K562 (cell line): ENCODE results near the gene TRIO. TPM values are rescaled to one million over a fixed set of nuclear protein-coding genes. Genes with fewer than 3 reads are reported as not detected.

ENCODE experiments used
- ATAC-seq: fragments of 200-7000 bp; cut with Tn5 transposase; 3 replicates; pipeline ENCODE4 v1.9.1; 2020; ENCODE audit warnings: moderate library complexity
- BruUV-seq: library from RNA; stranded (reverse); fragments of 400-500 nt; replicated peaks from 2 replicates; lab custom pipeline; 2021; lab: Mats Ljungman, UMichigan
- CTCF ChIA-PET: fragments of 300-600 bp; formaldehyde crosslinking; extraction: SDS; loops from one replicate; lab custom pipeline; 2021; ENCODE audit warnings: low intra/inter-chr PET ratio; lab: Yijun Ruan, JAX
- POLR2A ChIA-PET: fragments of 300-600, 350-650 bp; sonication (Branson Sonifier 250); formaldehyde crosslinking; extraction: SDS; loops from one replicate; lab custom pipeline; 2021; ENCODE audit warnings: antibody characterized with exemption, inconsistent platforms; lab: Yijun Ruan, JAX
- DNase-seq, 4 experiments: peaks; one replicate each; pipeline versions ENCODE4 v3.0.0 to v3.0.0-alpha.2; 2011 to 2018; ENCODE audit warnings: low spot score in 3 of 4, mixed read lengths in 3 of 4; ENCODE audit errors: extremely low read depth in 1 of 4
- FAIRE-seq: peaks from 2 replicates; lab custom pipeline; 2011; peaks lifted over from hg19 to GRCh38; lab: Jason Lieb, UNC
- H2AFZ ChIP-seq: 2 replicates; pipeline ENCODE4 v1.6.0; 2011; ENCODE audit warnings: low read depth, low read length, control low read depth, inconsistent platforms
- H3K27ac ChIP-seq: fragments of 200-600 bp; 3 replicates; pipeline ENCODE4 v1.8.0; 2011; ENCODE audit warnings: low read depth, mild to moderate bottlenecking, control low read depth, inconsistent platforms, low read length, moderate library complexity, mixed read lengths; ENCODE audit errors: extremely low read depth
- H3K27me3 ChIP-seq, 2 experiments: fragments of 300-600 bp in 1 of 2; 2 replicates in 1 of 2; 3 replicates in 1 of 2; pipeline versions ENCODE4 v1.6.0 to v1.8.0; 2011; ENCODE audit warnings: inconsistent platforms in 2 of 2, low read length in 2 of 2, mild to moderate bottlenecking in 1 of 2, mixed read lengths in 1 of 2, moderate library complexity in 1 of 2; ENCODE audit not compliant: control insufficient read depth in 2 of 2, insufficient read depth in 2 of 2
- H3K36me3 ChIP-seq: fragments of 300-600 bp; 3 replicates; pipeline ENCODE4 v1.8.0; 2011; ENCODE audit warnings: mild to moderate bottlenecking, low read length, inconsistent platforms; ENCODE audit not compliant: control insufficient read depth, insufficient read depth
- H3K4me1 ChIP-seq, 2 experiments: fragments of 200-600 bp in 1 of 2; replicated peaks in 1 of 2; 2 replicates in 1 of 2; 3 replicates in 1 of 2; pipeline versions ENCODE4 v1.5.1 to v1.8.0; 2011; ENCODE audit warnings: inconsistent platforms in 2 of 2, low read length in 2 of 2, mild to moderate bottlenecking in 1 of 2, mixed read lengths in 1 of 2, moderate library complexity in 1 of 2; ENCODE audit not compliant: control insufficient read depth in 2 of 2, insufficient read depth in 2 of 2
- H3K4me2 ChIP-seq: 2 replicates; pipeline ENCODE4 v1.6.1; 2011; ENCODE audit warnings: low read length, control low read depth, inconsistent platforms, mixed read lengths; ENCODE audit not compliant: insufficient read depth
- H3K4me3 ChIP-seq: fragments of 200-600 bp; sonication (generic), shearing (Covaris generic); 2 replicates; pipeline ENCODE4 v1.5.1; 2016; ENCODE audit warnings: control low read depth, inconsistent platforms
- H3K79me2 ChIP-seq: fragments of 200-600 bp; 3 replicates; pipeline ENCODE4 v1.8.0; 2011; ENCODE audit warnings: low read length, inconsistent platforms; ENCODE audit not compliant: control insufficient read depth, insufficient read depth
- H3K9ac ChIP-seq, 2 experiments: 2 replicates each; pipeline versions ENCODE4 v1.6.0 to v1.6.1; 2011; ENCODE audit warnings: low read depth in 2 of 2, low read length in 2 of 2, control low read depth in 1 of 2, inconsistent platforms in 1 of 2, mild to moderate bottlenecking in 1 of 2, mixed read lengths in 1 of 2; ENCODE audit not compliant: insufficient read depth in 1 of 2
- H3K9me1 ChIP-seq: one replicate; pipeline ENCODE4 v1.6.0; 2011; ENCODE audit warnings: inconsistent platforms, mild to moderate bottlenecking, low read length, moderate library complexity; ENCODE audit not compliant: control insufficient read depth, insufficient read depth
- H3K9me3 ChIP-seq: replicated peaks from 2 replicates; pipeline ENCODE4 v1.5.1; 2011; ENCODE audit warnings: low read depth, low read length, inconsistent platforms; ENCODE audit not compliant: control insufficient read depth, insufficient read depth
- H4K20me1 ChIP-seq: replicated peaks from 2 replicates; pipeline ENCODE4 v1.6.1; 2011; ENCODE audit warnings: low read length, inconsistent platforms, mixed read lengths; ENCODE audit not compliant: control insufficient read depth, insufficient read depth
- BRF1 ChIP-seq: IDR thresholded peaks from 3 replicates; pipeline ENCODE4 v1.6.1; 2011; ENCODE audit warnings: borderline replicate concordance, mild to moderate bottlenecking; ENCODE audit not compliant: insufficient read length; ENCODE audit errors: extremely low read depth
- CC2D1A ChIP-seq: fragments of 450-650 bp; IDR thresholded peaks from 2 replicates; pipeline ENCODE4 v1.6.1; 2017; ENCODE audit warnings: mild to moderate bottlenecking
- CHD2 ChIP-seq: IDR thresholded peaks from 2 replicates; pipeline ENCODE4 v1.6.1; 2011; ENCODE audit warnings: low read depth, low read length
- KLF10 ChIP-seq: fragments of 250-450 bp; sonication (Bioruptor Pico); IDR thresholded peaks from 2 replicates; pipeline ENCODE4 v1.6.1; 2021; ENCODE audit warnings: matching md5 sums
- NR1H2 ChIP-seq: sonication (generic); formaldehyde crosslinking; IDR thresholded peaks from 2 replicates; pipeline ENCODE4 v1.4.0; 2020; ENCODE audit warnings: mild to moderate bottlenecking, missing genetic modification reagents
- SMARCB1 ChIP-seq: IDR thresholded peaks from 2 replicates; pipeline ENCODE4 v1.6.1; 2011; ENCODE audit warnings: improper control_type of control experiment, low read depth; ENCODE audit not compliant: insufficient read length
- TGIF2 ChIP-seq: sonication (generic); formaldehyde crosslinking; IDR thresholded peaks from 2 replicates; pipeline ENCODE4 v1.8.1; 2022; ENCODE audit warnings: mild to moderate bottlenecking, missing genetic modification reagents, moderate library complexity
- ZNF133 ChIP-seq: fragments of 250-450 bp; sonication (Bioruptor Pico); IDR thresholded peaks from 2 replicates; pipeline ENCODE4 v1.4.0; 2020; ENCODE audit warnings: mild to moderate bottlenecking
- WGBS: fragments of 100-300 bp; shearing (Covaris generic); methylation state at CpG from one replicate; pipeline ENCODE4 v1.1.6; 2016; ENCODE audit warnings: low coverage, mixed read lengths; ENCODE audit not compliant: insufficient coverage; ENCODE audit errors: missing lambda C conversion rate; 5-methylcytosine and 5-hydroxymethylcytosine counted together
- in situ Hi-C: fragments of 300-500 bp; cut with MboI; formaldehyde crosslinking; loops from 4 replicates; pipeline ENCODE4 v1.15.0; 2018; ENCODE audit warnings: inconsistent platforms, mixed read lengths
- intact Hi-C: fragments of 100-400 bp; cut with micrococcal nuclease; formaldehyde crosslinking; loops from 2 replicates; pipeline ENCODE4 v1.14.2; 2022
- polyA plus RNA-seq, 8 experiments: library from polyadenylated mRNA; depleted of rRNA in 4 of 8; stranded (reverse) in 5 of 8; unstranded in 3 of 8; fragments of >200 nt; fragmentation: Nextera tagmentation in 2 of 8; fragmentation: Illumina TruSeq in 1 of 8; extraction: Ambion mirVana in 2 of 8; extraction: Trizol in 1 of 8; gene quantifications; 2 replicates each; pipeline versions ENCODE4 v1.2.1 to v1.2.3, GENCODE V29; 2011 to 2014; ENCODE audit warnings: inconsistent platforms in 1 of 8, missing spikeins in 1 of 8
- total RNA-seq, 7 experiments: library from RNA; depleted of rRNA in 6 of 7; stranded (reverse); fragments of >200 nt in 6 of 7; fragmentation: Illumina TruSeq in 2 of 7; extraction: Trizol in 2 of 7; gene quantifications; 2 replicates each; pipeline versions ENCODE4 v1.2.1 to v1.2.3, GENCODE V29; 2011 to 2021; ENCODE audit warnings: low replicate concordance in 1 of 7
- TF ChIP-seq, protein P1 (sequence below): sonication (generic); formaldehyde crosslinking; IDR thresholded peaks from 2 replicates; pipeline ENCODE4 v1.8.0; 2022; ENCODE audit warnings: mild to moderate bottlenecking, missing genetic modification reagents, borderline replicate concordance
- TF ChIP-seq, protein P2 (sequence below): fragments of 450-650 bp; IDR thresholded peaks from 2 replicates; pipeline ENCODE4 v1.7.1; 2018; ENCODE audit warnings: mild to moderate bottlenecking, low read depth; ENCODE audit not compliant: partially characterized antibody
- TF ChIP-seq, protein P3 (sequence below): fragments of 250-450 bp; sonication (Bioruptor Pico); IDR thresholded peaks from 2 replicates; pipeline ENCODE4 v1.4.0; 2020; ENCODE audit warnings: mild to moderate bottlenecking, moderate library complexity
- TF ChIP-seq, protein P4 (sequence below): sonication (generic); formaldehyde crosslinking; IDR thresholded peaks from 2 replicates; pipeline ENCODE4 v1.8.0; 2022; ENCODE audit warnings: mild to moderate bottlenecking, missing genetic modification reagents

The TRIO gene
- total and polyA plus RNA-seq, 9 of the 15 experiments (the other 6 are each of a cell fraction or from before 2014, with no cell fraction given) = 0.24 to 5.0 (median 1.1) TPM

DNA sequence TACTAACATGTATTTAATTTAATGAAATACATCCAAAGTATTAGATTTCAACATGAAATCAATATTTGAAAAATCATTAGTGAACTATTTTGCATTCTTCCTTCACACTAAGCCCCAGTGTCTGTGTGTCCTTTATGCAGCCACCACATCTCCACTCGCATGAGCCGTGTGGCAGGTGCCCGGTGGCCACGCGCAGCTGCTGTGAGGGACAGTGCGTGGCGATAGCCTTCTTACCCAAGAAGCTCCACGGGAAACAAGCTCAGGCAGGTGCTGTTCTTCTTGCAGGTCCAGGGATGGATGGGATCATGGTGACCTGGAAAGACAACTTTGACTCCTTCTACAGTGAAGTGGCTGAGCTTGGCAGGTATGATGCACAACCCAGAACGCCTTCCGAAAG, 359.1 kb downstream of the TRIO start:
- DNase-seq (no peak), FAIRE-seq (no peak), ATAC-seq (no peak)
- intact Hi-C loops = no loop called here
- Histone ChIP-seq H3K27ac (no peak overlapping the region), H3K4me3 (no peak overlapping the region), H2AFZ (no peak overlapping the region), H3K79me2 (no peaks in the 10 kb centered on the region), H3K9ac (no peak overlapping the region), H3K9me1 (no peaks in the 10 kb centered on the region), H4K20me1 (peaks cover 16% of the 10 kb centered on the region), H3K4me2 (no peak overlapping the region), H3K9me3 (no peaks in the 10 kb centered on the region), H3K27me3 (peaks cover 36 to 81% of the 10 kb centered on the region in 2 experiments), H3K4me1 (peaks cover 0 to 5% of the 10 kb centered on the region in 2 experiments; a peak in 1 of 5 replicates), H3K36me3 (no peaks in the 10 kb centered on the region)
- WGBS = 9% methylated on average over 10 of the region's 10 CpGs
- in situ Hi-C loops = no loop called here
- POLR2A ChIA-PET = interaction anchor here (0.6 kb wide), 1 partner anchor 227 kb away, joined by 3 read pairs; no protein-coding TSS in a partner anchor
- BruUV-seq = no TSS peak
- CTCF ChIA-PET = no interaction called here
- no peak for TF ChIP-seq BRF1
- TF ChIP-seq CHD2 = no peak
- TF ChIP-seq, protein P1, sequence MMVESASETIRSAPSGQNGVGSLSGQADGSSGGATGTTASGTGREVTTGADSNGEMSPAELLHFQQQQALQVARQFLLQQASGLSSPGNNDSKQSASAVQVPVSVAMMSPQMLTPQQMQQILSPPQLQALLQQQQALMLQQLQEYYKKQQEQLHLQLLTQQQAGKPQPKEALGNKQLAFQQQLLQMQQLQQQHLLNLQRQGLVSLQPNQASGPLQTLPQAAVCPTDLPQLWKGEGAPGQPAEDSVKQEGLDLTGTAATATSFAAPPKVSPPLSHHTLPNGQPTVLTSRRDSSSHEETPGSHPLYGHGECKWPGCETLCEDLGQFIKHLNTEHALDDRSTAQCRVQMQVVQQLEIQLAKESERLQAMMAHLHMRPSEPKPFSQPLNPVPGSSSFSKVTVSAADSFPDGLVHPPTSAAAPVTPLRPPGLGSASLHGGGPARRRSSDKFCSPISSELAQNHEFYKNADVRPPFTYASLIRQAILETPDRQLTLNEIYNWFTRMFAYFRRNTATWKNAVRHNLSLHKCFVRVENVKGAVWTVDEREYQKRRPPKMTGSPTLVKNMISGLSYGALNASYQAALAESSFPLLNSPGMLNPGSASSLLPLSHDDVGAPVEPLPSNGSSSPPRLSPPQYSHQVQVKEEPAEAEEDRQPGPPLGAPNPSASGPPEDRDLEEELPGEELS = no peak
- TF ChIP-seq, protein P2, sequence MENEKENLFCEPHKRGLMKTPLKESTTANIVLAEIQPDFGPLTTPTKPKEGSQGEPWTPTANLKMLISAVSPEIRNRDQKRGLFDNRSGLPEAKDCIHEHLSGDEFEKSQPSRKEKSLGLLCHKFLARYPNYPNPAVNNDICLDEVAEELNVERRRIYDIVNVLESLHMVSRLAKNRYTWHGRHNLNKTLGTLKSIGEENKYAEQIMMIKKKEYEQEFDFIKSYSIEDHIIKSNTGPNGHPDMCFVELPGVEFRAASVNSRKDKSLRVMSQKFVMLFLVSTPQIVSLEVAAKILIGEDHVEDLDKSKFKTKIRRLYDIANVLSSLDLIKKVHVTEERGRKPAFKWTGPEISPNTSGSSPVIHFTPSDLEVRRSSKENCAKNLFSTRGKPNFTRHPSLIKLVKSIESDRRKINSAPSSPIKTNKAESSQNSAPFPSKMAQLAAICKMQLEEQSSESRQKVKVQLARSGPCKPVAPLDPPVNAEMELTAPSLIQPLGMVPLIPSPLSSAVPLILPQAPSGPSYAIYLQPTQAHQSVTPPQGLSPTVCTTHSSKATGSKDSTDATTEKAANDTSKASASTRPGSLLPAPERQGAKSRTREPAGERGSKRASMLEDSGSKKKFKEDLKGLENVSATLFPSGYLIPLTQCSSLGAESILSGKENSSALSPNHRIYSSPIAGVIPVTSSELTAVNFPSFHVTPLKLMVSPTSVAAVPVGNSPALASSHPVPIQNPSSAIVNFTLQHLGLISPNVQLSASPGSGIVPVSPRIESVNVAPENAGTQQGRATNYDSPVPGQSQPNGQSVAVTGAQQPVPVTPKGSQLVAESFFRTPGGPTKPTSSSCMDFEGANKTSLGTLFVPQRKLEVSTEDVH = no peak
- no peak for TF ChIP-seq CC2D1A
- TF ChIP-seq KLF10 (CRISPR knock-in tag) = no peak
- TF ChIP-seq SMARCB1 = no peak
- no peak for TF ChIP-seq ZNF133 (CRISPR knock-in tag)
- no peak for TF ChIP-seq NR1H2 (CRISPR knock-in tag)
- TF ChIP-seq, protein P3, sequence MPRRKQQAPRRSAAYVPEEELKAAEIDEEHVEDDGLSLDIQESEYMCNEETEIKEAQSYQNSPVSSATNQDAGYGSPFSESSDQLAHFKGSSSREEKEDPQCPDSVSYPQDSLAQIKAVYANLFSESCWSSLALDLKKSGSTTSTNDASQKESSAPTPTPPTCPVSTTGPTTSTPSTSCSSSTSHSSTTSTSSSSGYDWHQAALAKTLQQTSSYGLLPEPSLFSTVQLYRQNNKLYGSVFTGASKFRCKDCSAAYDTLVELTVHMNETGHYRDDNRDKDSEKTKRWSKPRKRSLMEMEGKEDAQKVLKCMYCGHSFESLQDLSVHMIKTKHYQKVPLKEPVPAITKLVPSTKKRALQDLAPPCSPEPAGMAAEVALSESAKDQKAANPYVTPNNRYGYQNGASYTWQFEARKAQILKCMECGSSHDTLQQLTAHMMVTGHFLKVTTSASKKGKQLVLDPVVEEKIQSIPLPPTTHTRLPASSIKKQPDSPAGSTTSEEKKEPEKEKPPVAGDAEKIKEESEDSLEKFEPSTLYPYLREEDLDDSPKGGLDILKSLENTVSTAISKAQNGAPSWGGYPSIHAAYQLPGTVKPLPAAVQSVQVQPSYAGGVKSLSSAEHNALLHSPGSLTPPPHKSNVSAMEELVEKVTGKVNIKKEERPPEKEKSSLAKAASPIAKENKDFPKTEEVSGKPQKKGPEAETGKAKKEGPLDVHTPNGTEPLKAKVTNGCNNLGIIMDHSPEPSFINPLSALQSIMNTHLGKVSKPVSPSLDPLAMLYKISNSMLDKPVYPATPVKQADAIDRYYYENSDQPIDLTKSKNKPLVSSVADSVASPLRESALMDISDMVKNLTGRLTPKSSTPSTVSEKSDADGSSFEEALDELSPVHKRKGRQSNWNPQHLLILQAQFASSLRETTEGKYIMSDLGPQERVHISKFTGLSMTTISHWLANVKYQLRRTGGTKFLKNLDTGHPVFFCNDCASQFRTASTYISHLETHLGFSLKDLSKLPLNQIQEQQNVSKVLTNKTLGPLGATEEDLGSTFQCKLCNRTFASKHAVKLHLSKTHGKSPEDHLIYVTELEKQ = no peak
- TF ChIP-seq, protein P4, sequence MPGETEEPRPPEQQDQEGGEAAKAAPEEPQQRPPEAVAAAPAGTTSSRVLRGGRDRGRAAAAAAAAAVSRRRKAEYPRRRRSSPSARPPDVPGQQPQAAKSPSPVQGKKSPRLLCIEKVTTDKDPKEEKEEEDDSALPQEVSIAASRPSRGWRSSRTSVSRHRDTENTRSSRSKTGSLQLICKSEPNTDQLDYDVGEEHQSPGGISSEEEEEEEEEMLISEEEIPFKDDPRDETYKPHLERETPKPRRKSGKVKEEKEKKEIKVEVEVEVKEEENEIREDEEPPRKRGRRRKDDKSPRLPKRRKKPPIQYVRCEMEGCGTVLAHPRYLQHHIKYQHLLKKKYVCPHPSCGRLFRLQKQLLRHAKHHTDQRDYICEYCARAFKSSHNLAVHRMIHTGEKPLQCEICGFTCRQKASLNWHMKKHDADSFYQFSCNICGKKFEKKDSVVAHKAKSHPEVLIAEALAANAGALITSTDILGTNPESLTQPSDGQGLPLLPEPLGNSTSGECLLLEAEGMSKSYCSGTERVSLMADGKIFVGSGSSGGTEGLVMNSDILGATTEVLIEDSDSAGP (CRISPR knock-in tag) = no peak
- TF ChIP-seq TGIF2 (CRISPR knock-in tag) = no peak
